Head of caudate nucleus (tissue), 42 donors: ENCODE results near the gene SRM.
"Not testable (repeated sequence)": the region's sequence is repeated elsewhere in the genome, so short reads cannot be mapped to it uniquely, and the experiment has no call there.

Experiments
- DNase-seq, 42 donors: peaks; one replicate each; pipeline versions ENCODE4 v3.0.0 to v3.0.0-alpha.2; 2020 to 2021; ENCODE audit warnings: mixed read lengths in 7 of 42
- intact Hi-C: fragments of 100-400 bp; cut with DNase I; formaldehyde crosslinking; loops from one replicate; pipeline ENCODE4 v1.15.0; 2022

SRM gene

GRCh38 chr1:11059968-11060830, at the start of gene SRM:
TSS of gene SRM (minus strand) at chr1:11060018. CDS start at chr1:11059943, 75 bp downstream.
- intact Hi-C loops: no loop called here
- peak; percentile 69 to 97 (median 91) for DNase-seq

GRCh38 chr1:11109047-11109760, 49.4 kb upstream of the SRM start:
- DNase-seq: peak in 16 of 42 donors; percentile 13 to 62 (median 26)
- intact Hi-C loops: no loop called here

DNA sequence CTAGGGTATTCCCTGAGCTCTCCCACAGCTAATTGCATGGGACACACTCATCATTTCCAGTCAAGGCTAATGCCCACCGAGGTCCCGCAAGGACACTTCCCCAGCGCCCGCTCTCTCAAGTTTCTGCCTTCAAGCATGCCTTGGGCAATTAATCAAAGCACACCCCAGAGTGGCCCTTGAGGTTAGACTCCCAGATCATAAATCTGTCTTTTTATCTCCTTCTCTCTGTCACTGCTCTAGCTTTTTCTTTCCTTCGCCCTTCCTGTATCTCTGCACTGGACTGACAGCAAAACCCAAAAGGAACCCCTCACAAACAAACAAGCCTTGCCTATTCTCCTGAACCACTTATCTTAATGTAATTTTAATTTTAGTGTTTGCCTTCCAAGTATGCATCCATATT, 47.8 kb upstream of the SRM start:
- intact Hi-C loops: no loop called here
- DNase-seq: peak in 1 of 42 donors; percentile 29

DNA sequence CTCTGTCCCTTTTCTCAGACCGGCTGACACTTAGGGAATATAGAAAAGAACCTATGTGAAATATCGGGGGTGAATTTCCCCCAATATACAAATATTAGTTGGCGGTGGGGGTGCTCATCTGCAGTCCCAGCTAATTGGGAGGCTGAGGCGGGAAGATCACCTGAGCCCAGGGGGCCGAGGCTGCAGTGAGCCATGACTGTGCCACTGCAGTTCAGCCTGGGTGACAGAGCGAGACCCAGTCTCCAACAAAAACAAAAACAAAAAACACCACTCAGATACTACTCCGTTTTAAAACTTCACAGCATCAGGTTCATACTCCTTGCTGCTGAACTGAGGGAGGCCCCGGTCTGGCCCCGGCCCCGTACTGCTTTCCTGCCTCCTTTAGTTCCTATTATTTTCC, 45.8 kb upstream of the SRM start:
- peak in 1 of 42 donors; percentile 18 for DNase-seq
- intact Hi-C loops: no loop called here

DNA sequence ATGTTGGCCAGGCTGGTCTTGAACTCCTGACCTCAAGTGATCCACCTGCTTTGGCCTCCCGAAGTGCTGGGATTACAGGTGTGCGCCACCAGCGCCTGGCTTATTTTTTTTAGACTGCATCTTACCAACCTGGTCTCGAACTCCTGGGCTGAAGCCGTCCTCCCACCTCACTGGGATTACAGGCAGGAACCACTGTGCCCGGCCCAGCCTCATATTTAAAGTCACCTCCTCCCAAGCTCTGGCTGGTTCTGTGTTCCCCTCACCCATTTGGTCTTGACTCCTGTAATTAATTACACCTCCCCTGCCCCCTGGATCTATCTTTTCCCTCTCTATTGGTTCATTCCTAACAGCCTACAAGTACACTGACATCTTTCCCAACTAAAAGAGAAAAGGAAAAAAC, 41.5 kb upstream of the SRM start:
- intact Hi-C loops: no loop called here
- peak in 2 of 42 donors; percentile 19 to 34 for DNase-seq

DNA sequence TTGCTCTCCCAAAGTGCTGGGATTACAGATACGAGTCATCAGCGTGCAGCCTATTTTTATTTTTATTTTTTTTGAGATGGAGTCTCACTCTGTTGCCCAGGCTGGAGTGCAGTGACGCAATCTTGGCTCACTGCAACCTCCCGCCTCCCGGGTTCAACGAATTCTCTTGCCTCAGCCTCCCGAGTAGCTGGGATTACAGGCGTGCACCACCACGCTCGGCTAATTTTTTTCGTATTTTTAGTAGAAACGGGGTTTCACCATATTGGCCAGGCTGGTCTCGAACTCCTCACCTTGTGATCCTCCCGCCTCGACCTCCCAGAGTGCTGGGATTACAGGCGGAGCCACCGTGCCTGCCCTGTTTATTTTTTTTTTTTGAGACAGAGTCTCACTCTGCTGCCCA, 41.0 kb upstream of the SRM start:
- intact Hi-C loops: not testable (repeated sequence)
- DNase-seq: peak in 2 of 42 donors; percentile 11 to 37

DNA sequence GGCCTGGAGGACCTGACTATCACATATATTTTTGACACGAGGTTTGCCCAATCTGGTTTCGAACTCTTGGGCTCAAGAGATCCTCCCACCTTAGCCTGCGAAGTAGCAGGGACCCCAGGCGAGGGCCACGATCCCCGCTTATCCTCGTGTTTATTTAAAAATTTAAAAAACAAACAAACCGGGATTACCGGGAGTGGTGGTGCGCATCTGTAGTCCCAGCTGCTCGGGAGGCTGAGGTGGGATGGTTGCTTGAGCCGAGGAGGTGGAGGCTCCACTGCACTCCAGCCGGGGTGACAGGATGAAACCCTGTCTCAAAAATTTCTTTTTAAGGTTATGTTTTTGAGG, 40.3 kb upstream of the SRM start:
- peak in 1 of 42 donors; percentile 21 for DNase-seq

GRCh38 chr1:11099310-11100148, 39.7 kb upstream of the SRM start, which contains the start of gene EXOSC10:
TSS of gene EXOSC10 (minus strand) at chr1:11099869. CDS start at chr1:11099831, 38 bp downstream.
- peak; percentile 88 to 98 (median 94) for DNase-seq
- intact Hi-C loops: no loop called here

More for the DNA sequence above, 40.3 kb upstream of the SRM start:
- intact Hi-C loops: no loop called here

DNA sequence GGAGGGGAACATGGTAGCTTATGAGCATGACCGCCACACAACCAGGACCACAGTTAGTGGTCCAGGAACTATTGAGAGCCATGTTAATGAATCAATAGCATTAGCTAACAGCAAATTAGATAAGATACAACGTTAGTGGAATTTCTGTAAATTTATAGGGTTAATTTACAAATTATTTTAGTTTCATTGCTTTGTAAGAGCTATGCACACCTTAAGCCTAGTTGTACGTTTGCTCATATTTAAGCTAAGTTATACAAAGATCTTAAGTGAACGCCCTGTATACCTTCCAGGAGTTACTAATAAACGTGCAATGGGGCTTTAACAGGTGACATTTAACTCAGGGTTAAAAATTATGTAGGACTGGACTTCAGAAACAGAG, 39.1 kb upstream of the SRM start:
- DNase-seq: no peak
- intact Hi-C loops: no loop called here

DNA sequence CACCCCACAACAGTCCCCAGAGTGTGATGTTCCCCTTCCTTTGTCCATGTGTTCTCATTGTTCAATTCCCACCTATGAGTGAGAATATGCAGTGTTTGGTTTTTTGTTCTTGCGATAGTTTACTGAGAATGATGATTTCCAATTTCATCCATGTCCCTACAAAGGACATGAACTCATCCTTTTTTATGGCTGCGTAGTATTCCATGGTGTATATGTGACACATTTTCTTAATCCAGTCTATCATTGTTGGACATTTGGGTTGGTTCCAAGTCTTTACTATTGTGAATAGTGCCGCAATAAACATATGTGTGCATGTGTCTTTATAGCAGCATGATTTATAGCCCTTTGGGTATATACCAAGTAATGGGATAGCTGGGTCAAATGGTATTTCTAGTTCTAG, 24.0 kb upstream of the SRM start:
- DNase-seq, intact Hi-C loops: not testable (repeated sequence)

GRCh38 chr1:11080931-11081330, 21.1 kb upstream of the SRM start:
- DNase-seq: peak in 4 of 42 donors; percentile 5 to 25 (median 20)

GRCh38 chr1:11078631-11079030, 18.8 kb upstream of the SRM start:
- intact Hi-C loops: no loop called here
- DNase-seq: peak in 3 of 42 donors; percentile 4 to 17 (median 13)

More at GRCh38 chr1:11080931-11081330, 21.1 kb upstream of the SRM start:
- intact Hi-C loops: no loop called here

- intact Hi-C loops: not testable (repeated sequence)
- peak in 2 of 42 donors; percentile 4 to 14 for DNase-seq
These were observed 13.6 kb upstream of the SRM start for GRCh38 chr1:11073398-11073797.

- intact Hi-C loops: no loop called here
- peak in 19 of 42 donors; percentile 8 to 75 (median 41) for DNase-seq
These were observed 12.5 kb upstream of the SRM start for GRCh38 chr1:11072216-11072917.

GRCh38 chr1:11071463-11072215, 11.8 kb upstream of the SRM start:
- DNase-seq: peak in 13 of 42 donors; percentile 16 to 55 (median 31)
- intact Hi-C loops: no loop called here

DNA sequence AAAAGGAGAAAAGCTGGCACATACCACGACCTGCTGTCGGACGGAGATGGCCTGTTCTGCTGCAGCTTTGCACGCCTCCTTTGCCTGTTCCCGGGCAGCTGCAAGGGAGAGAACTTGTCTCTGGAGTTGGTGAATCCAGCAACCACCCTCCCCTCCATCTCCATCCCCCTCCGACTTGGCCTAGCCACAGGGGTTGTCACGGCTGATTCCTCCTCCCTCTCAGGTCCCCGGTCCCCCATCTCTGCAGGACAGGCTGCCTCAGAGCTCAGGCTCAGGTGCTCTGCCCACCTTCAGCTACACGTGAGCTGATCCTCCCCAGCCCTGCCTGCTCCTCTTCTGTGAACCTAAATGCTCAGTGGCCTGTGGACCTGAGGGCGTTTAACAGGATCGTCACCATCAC, 11.1 kb upstream of the SRM start:
- peak in 8 of 42 donors; percentile 4 to 40 (median 16) for DNase-seq
- intact Hi-C loops: no loop called here

DNA sequence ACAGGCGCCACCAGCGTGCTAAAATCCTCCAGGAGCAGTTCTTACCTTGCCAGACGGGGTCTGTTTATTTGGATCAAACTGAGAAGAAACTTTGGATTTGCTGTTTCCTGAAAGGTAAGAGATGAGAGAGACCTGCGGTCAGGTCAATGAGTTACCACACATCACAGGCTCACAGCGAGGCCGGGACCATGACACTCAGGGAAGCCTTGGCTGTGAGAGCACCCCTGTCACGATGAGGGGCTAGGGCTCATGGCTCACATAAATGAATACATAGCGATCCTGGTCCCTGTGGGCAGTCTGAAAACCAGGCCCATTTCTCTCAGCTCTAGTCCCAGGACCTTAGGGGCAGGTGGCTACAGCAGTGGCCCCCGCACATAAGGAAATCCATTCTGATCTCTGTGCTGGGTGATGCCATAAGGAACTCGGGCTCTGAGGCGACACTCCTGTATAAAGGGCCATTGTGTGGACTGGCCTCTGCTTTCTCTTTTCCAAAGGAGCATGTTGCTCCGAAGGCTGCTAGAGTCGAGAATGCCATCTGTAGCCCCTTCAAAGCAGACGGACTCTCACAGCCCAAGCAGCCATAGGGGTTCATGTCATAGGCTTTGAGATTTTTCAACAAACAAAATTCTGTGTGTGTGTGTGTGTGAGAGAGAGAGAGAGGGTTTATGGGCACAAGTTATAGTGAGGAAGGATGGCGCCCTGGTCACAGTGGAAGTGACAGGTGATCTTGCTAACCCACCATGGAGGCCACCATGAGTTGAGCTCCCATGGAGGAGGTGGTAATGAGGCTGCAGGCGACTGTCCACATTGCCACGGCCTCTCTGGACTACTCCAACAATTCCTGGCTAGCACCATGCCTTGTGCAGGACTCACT, 9.0 kb upstream of the SRM start:
- intact Hi-C loops: no loop called here
- peak in 13 of 42 donors; percentile 3 to 40 (median 17) for DNase-seq
